Measurements from ENCODE around the gene INO80D. TPM values are rescaled to one million over a fixed set of nuclear protein-coding genes. Genes with fewer than 3 reads are reported as not detected.

Gene INO80D
- total RNA-seq, 1 donor from 2014 or later: 29.4 TPM

DNA sequence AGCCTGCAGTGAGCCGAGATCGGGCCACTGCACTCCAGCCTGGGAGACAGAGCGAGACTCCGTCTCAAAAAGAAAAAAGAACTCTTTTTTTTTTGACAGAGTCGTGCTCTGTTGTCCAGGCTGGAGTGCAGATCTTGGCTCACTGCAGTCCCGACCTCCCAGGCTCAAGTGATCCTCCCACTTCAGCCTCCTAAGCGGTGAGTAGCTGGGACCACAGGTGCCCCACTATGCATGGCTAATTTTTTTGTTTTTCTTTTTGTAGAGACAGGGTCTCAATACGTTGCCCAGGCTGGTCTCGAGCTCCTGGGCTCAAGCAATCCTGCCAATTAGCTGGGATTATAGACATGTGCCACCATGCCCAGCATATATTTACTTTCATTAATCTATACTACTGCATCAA, 12.5 kb upstream of the INO80D start:
- H3K4me1 ChIP-seq: no peaks in the 10 kb centered on the region
- H3K27ac ChIP-seq: no peak overlapping the region
- no peaks in the 10 kb centered on the region for H3K36me3 ChIP-seq
- DNase-seq: no peak
- H3K9me3 ChIP-seq: no peaks in the 10 kb centered on the region
- intact Hi-C loops (cut with DNase I): no loop called here
- TF ChIP-seq, protein P1, sequence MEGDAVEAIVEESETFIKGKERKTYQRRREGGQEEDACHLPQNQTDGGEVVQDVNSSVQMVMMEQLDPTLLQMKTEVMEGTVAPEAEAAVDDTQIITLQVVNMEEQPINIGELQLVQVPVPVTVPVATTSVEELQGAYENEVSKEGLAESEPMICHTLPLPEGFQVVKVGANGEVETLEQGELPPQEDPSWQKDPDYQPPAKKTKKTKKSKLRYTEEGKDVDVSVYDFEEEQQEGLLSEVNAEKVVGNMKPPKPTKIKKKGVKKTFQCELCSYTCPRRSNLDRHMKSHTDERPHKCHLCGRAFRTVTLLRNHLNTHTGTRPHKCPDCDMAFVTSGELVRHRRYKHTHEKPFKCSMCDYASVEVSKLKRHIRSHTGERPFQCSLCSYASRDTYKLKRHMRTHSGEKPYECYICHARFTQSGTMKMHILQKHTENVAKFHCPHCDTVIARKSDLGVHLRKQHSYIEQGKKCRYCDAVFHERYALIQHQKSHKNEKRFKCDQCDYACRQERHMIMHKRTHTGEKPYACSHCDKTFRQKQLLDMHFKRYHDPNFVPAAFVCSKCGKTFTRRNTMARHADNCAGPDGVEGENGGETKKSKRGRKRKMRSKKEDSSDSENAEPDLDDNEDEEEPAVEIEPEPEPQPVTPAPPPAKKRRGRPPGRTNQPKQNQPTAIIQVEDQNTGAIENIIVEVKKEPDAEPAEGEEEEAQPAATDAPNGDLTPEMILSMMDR (IDR thresholded peaks at IDR 0.05): no peak
- H3K4me3 ChIP-seq: no peak overlapping the region
- ATAC-seq: no peak
- H3K27me3 ChIP-seq: no peaks in the 10 kb centered on the region

DNA sequence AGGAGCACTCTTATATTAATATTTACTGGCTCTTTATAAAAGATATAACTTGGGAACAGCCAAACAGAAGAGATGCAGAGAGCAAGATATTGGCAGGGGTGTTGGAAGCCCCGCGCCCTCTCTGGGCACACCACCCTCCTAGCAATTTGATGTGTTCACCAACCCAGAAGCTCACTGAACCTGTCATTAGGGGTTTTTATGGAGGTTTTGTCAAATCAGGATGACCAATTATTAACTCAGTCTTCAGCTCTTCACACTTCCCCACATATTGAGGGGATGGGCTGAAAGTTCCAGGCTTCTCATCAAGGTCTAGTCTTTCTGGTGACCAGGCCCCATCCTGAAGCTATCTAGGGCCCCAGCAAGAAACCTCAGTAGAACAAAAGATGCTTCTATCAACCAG, 10.9 kb upstream of the INO80D start:
- no peak overlapping the region for H3K4me3 ChIP-seq
- H3K9me3 ChIP-seq: no peaks in the 10 kb centered on the region
- ATAC-seq (no peak), DNase-seq (no peak)
- TF ChIP-seq, protein P1 (IDR thresholded peaks at IDR 0.05): no peak
- H3K4me1 ChIP-seq: no peaks in the 10 kb centered on the region
- H3K27ac ChIP-seq: no peak overlapping the region
- intact Hi-C loops (cut with DNase I): no loop called here
- H3K27me3 ChIP-seq: no peaks in the 10 kb centered on the region
- H3K36me3 ChIP-seq: no peaks in the 10 kb centered on the region

GRCh38 chr2:206095536-206096332, 9.8 kb upstream of the INO80D start:
- DNase-seq: no peak
- no peaks in the 10 kb centered on the region for H3K27me3 ChIP-seq
- H3K27ac ChIP-seq: no peak overlapping the region
- H3K9me3 ChIP-seq: no peaks in the 10 kb centered on the region
- TF ChIP-seq, protein P1 (IDR thresholded peaks at IDR 0.05): no peak
- intact Hi-C loops (cut with DNase I): no loop called here
- no peaks in the 10 kb centered on the region for H3K4me1 ChIP-seq
- no peaks in the 10 kb centered on the region for H3K36me3 ChIP-seq
- no peak for ATAC-seq
- H3K4me3 ChIP-seq: no peak overlapping the region

DNA sequence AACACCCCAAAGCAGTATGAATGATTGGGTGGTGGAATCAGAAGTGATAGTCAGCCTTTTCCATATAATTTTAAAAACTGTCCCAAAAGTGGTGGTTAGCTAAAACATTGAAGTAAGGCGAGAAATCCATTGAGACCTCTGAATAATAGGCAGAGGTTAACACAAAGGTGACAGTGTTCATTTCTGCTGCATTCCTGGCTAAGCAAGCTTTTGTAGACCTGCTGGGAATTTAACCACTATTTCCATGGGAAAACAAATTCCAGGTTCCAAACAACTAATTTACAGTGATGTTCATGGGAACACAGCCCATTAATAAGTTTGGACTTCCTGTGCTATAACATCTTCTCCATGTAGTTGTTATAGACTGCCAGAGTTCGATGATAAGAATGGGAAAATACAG, 6.3 kb upstream of the INO80D start:
- no peak overlapping the region for H3K4me3 ChIP-seq
- H3K36me3 ChIP-seq: no peaks in the 10 kb centered on the region
- H3K27ac ChIP-seq: no peak overlapping the region
- DNase-seq: no peak
- ATAC-seq: no peak
- intact Hi-C loops (cut with DNase I): no loop called here
- H3K9me3 ChIP-seq: no peaks in the 10 kb centered on the region
- no peaks in the 10 kb centered on the region for H3K27me3 ChIP-seq
- TF ChIP-seq, protein P1 (IDR thresholded peaks at IDR 0.05): no peak
- H3K4me1 ChIP-seq: peaks cover 11% of the 10 kb centered on the region

- TF ChIP-seq, protein P1 (IDR thresholded peaks at IDR 0.05): no peak
- H3K27me3 ChIP-seq: no peaks in the 10 kb centered on the region
- H3K4me1 ChIP-seq: peaks cover 20% of the 10 kb centered on the region
- intact Hi-C loops (cut with DNase I): no loop called here
- DNase-seq (no peak), ATAC-seq (no peak)
- H3K36me3 ChIP-seq: no peaks in the 10 kb centered on the region
- H3K9me3 ChIP-seq: no peaks in the 10 kb centered on the region
- H3K27ac ChIP-seq: no peak overlapping the region
- no peak overlapping the region for H3K4me3 ChIP-seq
These were observed 2.3 kb upstream of the INO80D start for GRCh38 chr2:206088248-206088647.
